ENCODE measurements around the gene ERCC2. TPM values are rescaled to one million over a fixed set of nuclear protein-coding genes. Genes with fewer than 3 reads are reported as not detected.

Gene ERCC2
- total and polyA plus RNA-seq, 2 of the 8 experiments (the other 6 are each of a cell fraction or from before 2014, with no cell fraction given), result 107 to 117 TPM

GRCh38 chr19:45352914-45353796, 17.2 kb downstream of the ERCC2 start:
- H3K18ac ChIP-seq (ENCODE audit: extremely low read depth, low read length), result no peak overlapping the region
- H3K4me2 ChIP-seq (ENCODE audit: insufficient read depth in 1 of 2, low read depth in 2 of 2, low read length in 2 of 2), result no peak overlapping the region
- peaks cover 1 to 37% of the 10 kb centered on the region in 2 experiments for H4K20me1 ChIP-seq (replicated peaks in 1 of 2; ENCODE audit: control insufficient read depth in 1 of 2, insufficient read depth in 2 of 2, low read length in 2 of 2)
- no peak overlapping the region for H2AK5ac ChIP-seq (ENCODE audit: low read depth, low read length)
- no peak overlapping the region for H2BK5ac ChIP-seq (ENCODE audit: low read depth, low read length)
- H2BK12ac ChIP-seq (ENCODE audit: low read depth, low read length), result no peak overlapping the region
- POLR2A ChIA-PET (ENCODE audit: partially characterized antibody), result interaction anchor here (0.9 to 5.9 kb wide), 10 partner anchors 9 to 63 kb away, joined by 3 to 36 read pairs (median 4); partner anchors contain the start of gene ERCC2
- no peak overlapping the region for H3K56ac ChIP-seq (replicated peaks; ENCODE audit: insufficient read length, low read depth, low read length)
- no peak for DNase-seq (ENCODE audit: low read depth in 1 of 2, low spot score in 2 of 2)
- 91% methylated on average over 18 of the region's 20 CpGs; no CpG with 5 or more reads in 1 of the 2 experiments for WGBS, 2 experiments (ENCODE audit: extremely low coverage in 1 of 2, insufficient coverage in 1 of 2, insufficient read length in 1 of 2, insufficient replicate concordance in 2 of 2, low coverage in 1 of 2, low lambda C conversion rate in 2 of 2, missing lambda C conversion rate in 1 of 2)
- no peak overlapping the region for H4K5ac ChIP-seq (ENCODE audit: insufficient read length, low read depth, low read length)
- no peak overlapping the region for H3K9ac ChIP-seq (replicated peaks in 1 of 4; ENCODE audit: extremely low read depth in 1 of 4, low read depth in 3 of 4, low read length in 3 of 4)
- H4K91ac ChIP-seq (replicated peaks; ENCODE audit: insufficient read length, low read length), result no peak overlapping the region
- H2BK20ac ChIP-seq (ENCODE audit: low read length), result no peak overlapping the region
- no peak for FAIRE-seq
- peaks cover 0 to 7% (median 2%) of the 10 kb centered on the region in 4 experiments; a peak in 2 of 7 replicates for H3K4me1 ChIP-seq (replicated peaks in 1 of 4; ENCODE audit: control insufficient read depth in 3 of 4, insufficient read depth in 4 of 4, low read length in 3 of 4)
- TF ChIP-seq POLR2AphosphoS5 (IDR thresholded peaks at IDR 0.05; ENCODE audit: low read depth, low read length) (no peak), GABPA (IDR thresholded peaks at IDR 0.05; ENCODE audit: borderline replicate concordance, insufficient read depth, low read length) (no peak), BCL11A (IDR thresholded peaks at IDR 0.05; ENCODE audit: low read depth in 2 of 2, low read length in 2 of 2) (no peak), SP2 (IDR thresholded peaks at IDR 0.05; ENCODE audit: low read length) (no peak), SIX5 (IDR thresholded peaks at IDR 0.05; ENCODE audit: low read depth, low read length) (no peak), CTBP2 (IDR thresholded peaks at IDR 0.05; ENCODE audit: borderline replicate concordance, insufficient read depth, insufficient read length, low read length) (no peak), NRF1 (IDR thresholded peaks at IDR 0.05; ENCODE audit: low read depth, low read length) (no peak), YY1 (IDR thresholded peaks at IDR 0.05; ENCODE audit: low read depth, low read length) (no peak), TAF7 (optimal IDR thresholded peaks at IDR 0.05; ENCODE audit: borderline replicate concordance, low read depth, low read length) (no peak), PHF8 (conservative IDR thresholded peaks at IDR 0.05; ENCODE audit: low read depth, low read length) (no peak), CBX5 (IDR thresholded peaks at IDR 0.05; ENCODE audit: low read depth, low read length) (no peak), MAX (IDR thresholded peaks at IDR 0.05) (no peak)
- no peak overlapping the region for H2BK120ac ChIP-seq (replicated peaks; ENCODE audit: low read depth, low read length)
- H3K27ac ChIP-seq (ENCODE audit: low read depth, low read length), result no peak overlapping the region
- no peaks in the 10 kb centered on the region for H3K9me3 ChIP-seq (ENCODE audit: insufficient read depth in 2 of 2, low read depth in 1 of 2, low read length in 1 of 2)
- H4K8ac ChIP-seq (ENCODE audit: extremely low read depth, insufficient read depth, low read length), result no peak overlapping the region
- no peak overlapping the region for H2AFZ ChIP-seq (ENCODE audit: low read length)
- peaks cover 2% of the 10 kb centered on the region; the same call in 1 of the 2 replicates for H3K79me1 ChIP-seq (ENCODE audit: low read depth, low read length)
- H3K4me3 ChIP-seq (ENCODE audit: extremely low read depth in 1 of 4, insufficient read depth in 2 of 4, low read depth in 3 of 4, low read length in 4 of 4), result no peak overlapping the region
- no peaks in the 10 kb centered on the region for H3K27me3 ChIP-seq (replicated peaks in 1 of 4; ENCODE audit: control insufficient read depth in 3 of 4, extremely low read depth in 1 of 4, insufficient read depth in 3 of 4, low read length in 3 of 4)
- H3K23me2 ChIP-seq (ENCODE audit: low read depth, low read length), result no peaks in the 10 kb centered on the region
- H3K23ac ChIP-seq (ENCODE audit: insufficient read length), result no peak overlapping the region
- CTCF ChIA-PET (ENCODE audit: partially characterized antibody), result interaction anchor here (0.7 to 1.9 kb wide), 5 partner anchors 14 to 153 kb away, joined by 3 to 5 read pairs (median 3); no protein-coding TSS in a partner anchor
- H3K14ac ChIP-seq (ENCODE audit: insufficient read length), result no peak overlapping the region
- H3K4ac ChIP-seq (replicated peaks; ENCODE audit: insufficient read length, low read depth, low read length), result no peak overlapping the region
- H2BK15ac ChIP-seq (ENCODE audit: low read length), result no peak overlapping the region
- peaks cover 20 to 68% (median 52%) of the 10 kb centered on the region in 4 experiments for H3K36me3 ChIP-seq (ENCODE audit: control insufficient read depth in 2 of 4, insufficient read depth in 4 of 4, low read length in 3 of 4)
- H3K79me2 ChIP-seq (ENCODE audit: control insufficient read depth in 1 of 2, insufficient read depth in 2 of 2, low read length in 2 of 2), result no peaks in the 10 kb centered on the region
